Heart left ventricle (tissue), 16 donors: ENCODE data around the gene MARCHF7. TPM values are rescaled to one million over a fixed set of nuclear protein-coding genes. Genes with fewer than 3 reads are reported as not detected.
"Not testable (repeated sequence)": the region's sequence is repeated elsewhere in the genome, so short reads cannot be mapped to it uniquely, and the experiment has no call there.

Experiments used
- ATAC-seq, 4 donors: fragments of 200-7000 bp; cut with Tn5 transposase; one replicate each; pipeline ENCODE4 v1.9.1; 2020 to 2022; ENCODE audit warnings: moderate library complexity in 4 of 4, mild to moderate bottlenecking in 3 of 4, moderate number of reproducible peaks in 1 of 4
- DNase-seq, 5 donors: peaks; one replicate each; pipeline ENCODE4 v3.0.0-alpha.2; 2020
- H3K27ac ChIP-seq, 12 donors: fragments of 200-600 bp; sonication (generic) in 4 of 12; one replicate each; pipeline versions ENCODE4 v1.5.0 to v1.8.0; 2016 to 2022; ENCODE audit warnings: mild to moderate bottlenecking in 2 of 12
- H3K27me3 ChIP-seq, 9 donors: fragments of 200-600 bp; sonication (generic) in 2 of 9; one replicate each; pipeline versions ENCODE4 v1.5.1 to v1.8.0; 2016 to 2022; ENCODE audit warnings: mild to moderate bottlenecking in 3 of 9
- H3K36me3 ChIP-seq, 9 donors: fragments of 200-600 bp; sonication (generic) in 2 of 9; one replicate each; pipeline versions ENCODE4 v1.5.0 to v1.8.0; 2018 to 2022; ENCODE audit warnings: mild to moderate bottlenecking in 2 of 9
- H3K4me1 ChIP-seq, 12 donors: fragments of 200-600 bp; sonication (generic) in 4 of 12; one replicate each; pipeline versions ENCODE4 v1.5.0 to v1.8.0; 2016 to 2022; ENCODE audit warnings: mild to moderate bottlenecking in 3 of 12
- H3K4me3 ChIP-seq, 12 donors: fragments of 200-600 bp; sonication (generic) in 4 of 12; one replicate each; pipeline versions ENCODE4 v1.5.0 to v1.8.0; 2017 to 2022; ENCODE audit warnings: mild to moderate bottlenecking in 9 of 12, moderate library complexity in 4 of 12
- H3K9me3 ChIP-seq, 12 donors: fragments of 200-600 bp; sonication (generic) in 4 of 12; one replicate each; pipeline versions ENCODE4 v1.5.0 to v1.8.0; 2016 to 2022; ENCODE audit warnings: mild to moderate bottlenecking in 1 of 12
- POLR2A ChIP-seq, 2 donors: fragments of 450-650 bp; IDR thresholded peaks; one replicate each; pipeline ENCODE4 v1.6.1; 2017; ENCODE audit warnings: antibody characterized with exemption in 2 of 2, mild to moderate bottlenecking in 2 of 2, moderate library complexity in 2 of 2
- WGBS, 4 donors: extraction: QIAGEN DNeasy Blood & Tissue Kit in 2 of 4; methylation state at CpG; one replicate each; pipeline versions ENCODE4 v1.1.5 to v1.1.7; 2013 to 2018; 5-methylcytosine and 5-hydroxymethylcytosine counted together
- intact Hi-C, 10 donors: fragments of 100-400 bp; cut with DNase I; formaldehyde crosslinking; loops; one replicate each; pipeline versions ENCODE4 v1.11.1 to v1.14.2; 2022
- polyA plus RNA-seq, 2 donors: library from polyadenylated mRNA; stranded (reverse); fragments of 200-250 nt; gene quantifications; one replicate each; pipeline ENCODE4 v1.2.3, GENCODE V29; 2013
- total RNA-seq, 9 donors: library from RNA; depleted of rRNA in 2 of 9; stranded (reverse); fragments of >200 nt in 2 of 9; fragmentation: NEBNext Ultra II Directional in 3 of 9; extraction: Animal tissue kit (Norgen Biotek cat#: 25700) in 3 of 9; gene quantifications; one replicate each; pipeline versions ENCODE4 v1.1.0 to v1.2.4, GENCODE V29; 2016 to 2023
- TF ChIP-seq, protein P1 (sequence below), 12 donors: fragments of 200-600 bp; sonication (generic) in 4 of 12; IDR thresholded peaks; one replicate each; pipeline versions ENCODE4 v1.5.0 to v1.8.0; 2018 to 2022; ENCODE audit warnings: antibody characterized with exemption in 12 of 12, mild to moderate bottlenecking in 5 of 12
- donor health status: ischemic (EF 13 %, LVEDD 7.1; RV severe dilation, severe dysfunction).
- donor health status: healthy with polysubstance abuse.
- donor health status: DM: no; HTN: yes; CAD: no.
- donor health status: DM: no; HTN: no; CAD: no.
- donor health status: ischemic (EF 25% LVEDD 6.9; RV normal size, moderate dysfunction).
- donor health status: ischemic (EF 25% LVEDD 5.7; RV mildly dilated, moderate dysfunction).
- donor health status: healthy.
- donor health status: DM: yes; HTN: yes; CAD: no.
- donor health status: ischemic (EF 35%, LVEDD 5.7; RV mildly dilated, moderate dysfunction).
- donor health status: nonischemic (EF 11% LVEDD 7.7; RV severe dilation, severe dysfunction).
- donor health status: DM: yes; HTN: yes; CAD: no.
- donor health status: PGD.
- donor health status: ischemic (EF 29% LVEDD 5.4; RV normal size, mild dysfunction).
- donor health status: nonischemic (EF 23%, LVEDD 6.1; RV moderate dilation, normal function).

The MARCHF7 gene
- total and polyA plus RNA-seq, 11 donors: 16.9 to 97.9 (median 84.4) TPM

DNA sequence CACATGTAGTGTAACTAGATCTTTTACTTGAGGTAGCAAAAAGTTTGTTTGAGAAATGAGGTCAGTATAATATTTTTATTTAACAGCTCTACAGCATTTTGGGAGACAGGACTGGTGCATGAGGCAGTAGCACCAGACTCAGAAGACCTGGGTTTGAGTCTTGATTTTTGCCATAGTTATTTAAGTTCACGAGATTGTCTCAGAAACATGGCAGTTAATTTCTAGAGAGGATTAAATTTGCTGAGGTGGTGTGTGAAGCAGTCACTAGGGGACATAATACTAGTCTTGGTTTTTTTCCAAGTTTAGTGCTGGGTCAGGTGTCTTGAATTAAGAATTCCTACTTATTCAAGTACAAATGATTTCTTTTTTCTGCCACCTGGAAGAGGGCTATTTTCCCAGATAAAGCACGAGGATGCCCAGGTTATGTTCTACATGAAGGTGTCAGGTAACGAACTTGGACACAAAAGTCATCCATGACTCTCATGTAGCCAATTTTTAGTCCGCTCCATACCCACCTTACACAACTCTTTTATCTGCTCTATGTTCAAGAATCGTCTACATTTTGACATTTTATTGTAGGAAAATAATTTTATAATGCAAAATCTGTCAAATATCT, 1.4 kb downstream of the MARCHF7 start:
- DNase-seq (no peak), ATAC-seq (no peak)
- H3K4me1 ChIP-seq: peaks cover 18 to 68% (median 54%) of the 10 kb centered on the region in 12 donors
- peaks cover 0 to 45% (median 20%) of the 10 kb centered on the region in 9 donors for H3K36me3 ChIP-seq
- H3K27ac ChIP-seq: peak overlapping the region in 9 of 12 donors; percentile 91 to 100 (median 97)
- no peaks in the 10 kb centered on the region for H3K27me3 ChIP-seq
- TF ChIP-seq, protein P1, sequence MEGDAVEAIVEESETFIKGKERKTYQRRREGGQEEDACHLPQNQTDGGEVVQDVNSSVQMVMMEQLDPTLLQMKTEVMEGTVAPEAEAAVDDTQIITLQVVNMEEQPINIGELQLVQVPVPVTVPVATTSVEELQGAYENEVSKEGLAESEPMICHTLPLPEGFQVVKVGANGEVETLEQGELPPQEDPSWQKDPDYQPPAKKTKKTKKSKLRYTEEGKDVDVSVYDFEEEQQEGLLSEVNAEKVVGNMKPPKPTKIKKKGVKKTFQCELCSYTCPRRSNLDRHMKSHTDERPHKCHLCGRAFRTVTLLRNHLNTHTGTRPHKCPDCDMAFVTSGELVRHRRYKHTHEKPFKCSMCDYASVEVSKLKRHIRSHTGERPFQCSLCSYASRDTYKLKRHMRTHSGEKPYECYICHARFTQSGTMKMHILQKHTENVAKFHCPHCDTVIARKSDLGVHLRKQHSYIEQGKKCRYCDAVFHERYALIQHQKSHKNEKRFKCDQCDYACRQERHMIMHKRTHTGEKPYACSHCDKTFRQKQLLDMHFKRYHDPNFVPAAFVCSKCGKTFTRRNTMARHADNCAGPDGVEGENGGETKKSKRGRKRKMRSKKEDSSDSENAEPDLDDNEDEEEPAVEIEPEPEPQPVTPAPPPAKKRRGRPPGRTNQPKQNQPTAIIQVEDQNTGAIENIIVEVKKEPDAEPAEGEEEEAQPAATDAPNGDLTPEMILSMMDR (IDR thresholded peaks at IDR 0.05): no peak
- TF ChIP-seq POLR2A (IDR thresholded peaks at IDR 0.05): no peak
- intact Hi-C loops: loop anchor here in 7 of 10 donors (2.0 to 10.0 kb wide), 8 partner anchors 34 to 231 kb away; partner anchors contain the start of genes BAZ2B (in 3 of the 7) and CD302 (in 1 of the 7)
- 28 to 38% (median 34%) methylated on average over 5 of the region's 5 CpGs for WGBS, 4 donors
- H3K4me3 ChIP-seq: peak overlapping the region; percentile 70 to 100 (median 86)
- no peaks in the 10 kb centered on the region for H3K9me3 ChIP-seq

DNA sequence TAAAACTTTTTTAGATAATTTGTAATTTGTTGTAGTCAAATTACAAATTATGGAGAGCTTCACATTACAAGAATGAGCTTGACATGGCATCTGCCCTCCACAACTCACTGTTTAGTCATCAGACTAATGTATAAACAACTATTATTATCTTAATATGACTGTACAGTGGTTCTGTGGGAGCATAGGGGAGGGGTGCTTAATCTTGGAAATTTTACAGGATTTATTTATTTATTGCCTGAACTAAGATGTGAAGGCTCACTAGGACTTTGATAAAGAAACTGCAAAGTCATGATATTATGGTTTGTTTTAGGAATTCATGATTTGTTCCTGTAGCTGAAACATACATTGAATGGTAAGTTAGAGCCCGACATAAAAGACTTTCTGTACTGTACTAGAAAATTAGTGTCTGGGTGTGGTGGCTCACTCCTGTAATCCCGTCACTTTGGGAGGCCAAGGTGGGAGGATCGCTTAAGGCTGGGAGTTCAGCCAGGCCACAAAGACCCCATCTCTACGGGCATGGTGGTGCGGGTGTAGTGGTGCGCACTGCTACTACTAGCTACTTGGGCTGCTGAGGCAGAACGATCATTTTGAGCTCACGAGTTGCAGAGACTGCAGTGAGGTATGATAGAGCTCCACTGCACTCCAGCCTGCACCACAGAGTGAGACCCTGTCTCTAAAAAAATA, 2.1 kb downstream of the MARCHF7 start:
- peak overlapping the region in 9 of 12 donors; percentile 70 to 99 (median 85) for H3K4me3 ChIP-seq
- H3K36me3 ChIP-seq: peaks cover 0 to 52% (median 27%) of the 10 kb centered on the region in 9 donors
- peak overlapping the region in 1 of 12 donors; percentile 93 for H3K27ac ChIP-seq
- WGBS, 4 donors: 68 to 74% (median 72%) methylated on average over 8 of the region's 8 CpGs
- no peaks in the 10 kb centered on the region for H3K9me3 ChIP-seq
- H3K4me1 ChIP-seq: peaks cover 18 to 73% (median 58%) of the 10 kb centered on the region in 12 donors
- DNase-seq: no peak
- no peaks in the 10 kb centered on the region for H3K27me3 ChIP-seq
- ATAC-seq: no peak
- intact Hi-C loops: loop anchor here in 4 of 10 donors (5.0 to 10.0 kb wide), 6 partner anchors 33 to 230 kb away; partner anchors contain the start of genes BAZ2B (in 1 of the 4) and CD302 (in 1 of the 4)
- TF ChIP-seq, protein P1 (IDR thresholded peaks at IDR 0.05): no peak
- TF ChIP-seq POLR2A (IDR thresholded peaks at IDR 0.05): no peak

DNA sequence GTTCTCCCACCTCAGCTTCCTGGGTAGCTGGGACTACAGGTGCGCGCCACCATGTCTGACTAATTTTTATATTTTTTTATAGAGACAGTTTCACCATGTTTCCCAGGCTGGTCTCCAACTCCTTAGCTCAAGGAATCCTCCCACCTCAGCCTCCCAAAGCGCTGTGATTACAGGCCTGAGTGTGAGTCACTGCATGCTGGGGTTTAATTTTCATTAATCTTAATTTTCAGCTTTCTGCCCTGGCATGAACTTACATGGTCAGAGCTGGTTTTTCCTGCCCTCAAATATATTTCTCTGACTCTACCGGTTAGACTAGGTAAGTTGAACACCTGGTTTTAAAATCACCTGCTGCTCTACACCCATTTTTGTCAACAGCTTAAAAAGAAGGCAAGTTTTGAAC, 3.1 kb downstream of the MARCHF7 start:
- ATAC-seq (no peak), DNase-seq (no peak)
- Histone ChIP-seq H3K27ac (no peak overlapping the region), H3K36me3 (peaks cover 0 to 62% (median 36%) of the 10 kb centered on the region in 9 donors), H3K27me3 (no peaks in the 10 kb centered on the region), H3K4me3 (peak overlapping the region in 1 of 12 donors; percentile 6), H3K4me1 (peaks cover 18 to 80% (median 58%) of the 10 kb centered on the region in 12 donors), H3K9me3 (no peaks in the 10 kb centered on the region)
- intact Hi-C loops: loop anchor here in 3 of 10 donors (5.0 to 10.0 kb wide), 4 partner anchors 37 to 229 kb away; no protein-coding TSS in a partner anchor
- WGBS, 4 donors: 88 to 92% (median 91%) methylated on average over 4 of the region's 4 CpGs
- TF ChIP-seq, protein P1 (IDR thresholded peaks at IDR 0.05): no peak

DNA sequence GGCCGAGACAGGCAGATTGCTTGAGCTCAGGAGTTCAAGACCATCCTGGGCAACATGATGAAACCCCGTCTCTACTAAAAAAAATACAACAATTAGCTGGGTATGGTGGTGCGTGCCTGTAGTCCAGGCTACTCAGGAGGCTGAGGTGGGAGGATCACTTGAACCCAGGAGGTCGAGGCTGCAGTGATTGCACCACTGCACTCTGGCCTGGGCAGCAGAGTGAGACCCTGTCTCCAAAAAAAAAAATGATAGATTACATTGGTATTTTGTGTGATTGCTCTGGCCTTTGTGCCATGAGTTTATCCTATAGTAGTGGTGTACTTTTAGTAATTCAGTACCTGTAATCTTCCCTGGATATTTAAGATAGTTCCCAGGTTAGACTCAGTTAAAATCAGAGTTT, 4.1 kb downstream of the MARCHF7 start:
- Histone ChIP-seq H3K36me3 (peaks cover 0 to 72% (median 41%) of the 10 kb centered on the region in 9 donors), H3K4me1 (peaks cover 18 to 80% (median 57%) of the 10 kb centered on the region in 12 donors)
- not testable (repeated sequence) for DNase-seq, H3K27me3 ChIP-seq, ATAC-seq, H3K27ac ChIP-seq, H3K4me3 ChIP-seq, H3K9me3 ChIP-seq
- intact Hi-C loops: loop anchor here in 3 of 10 donors (5.0 to 10.0 kb wide), 4 partner anchors 36 to 228 kb away; no protein-coding TSS in a partner anchor
- 93 to 98% (median 95%) methylated on average over 4 of the region's 4 CpGs for WGBS, 4 donors
